HK-2 (cell line): ENCODE results near the gene ERICH3.
"Not testable (repeated sequence)": the region's sequence is repeated elsewhere in the genome, so short reads cannot be mapped to it uniquely, and the experiment has no call there.

ENCODE experiments used
- DNase-seq: peaks from one replicate; pipeline ENCODE4 v3.0.0-alpha.2; 2018; ENCODE audit not compliant: unreplicated experiment

ERICH3 gene

DNA sequence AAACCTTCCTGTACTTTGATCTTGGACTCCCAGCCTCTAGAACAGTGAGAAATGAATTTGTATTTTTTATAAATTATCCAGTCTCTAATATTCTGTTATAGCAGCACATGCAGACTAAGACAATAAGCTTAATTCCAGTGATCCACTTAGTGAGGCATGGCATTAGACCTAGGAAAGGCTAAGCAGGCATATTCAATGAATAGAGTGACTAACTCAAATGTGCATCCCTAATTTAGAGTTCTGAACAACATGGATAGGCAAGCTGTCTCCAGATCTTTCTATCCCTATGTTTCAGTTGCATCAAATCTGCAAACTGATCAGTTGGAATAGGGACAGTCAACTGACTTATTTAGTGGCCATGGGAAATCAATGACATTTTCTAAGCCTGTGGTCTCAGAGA, 4.3 kb upstream of the ERICH3 start:
- no peak for DNase-seq

DNA sequence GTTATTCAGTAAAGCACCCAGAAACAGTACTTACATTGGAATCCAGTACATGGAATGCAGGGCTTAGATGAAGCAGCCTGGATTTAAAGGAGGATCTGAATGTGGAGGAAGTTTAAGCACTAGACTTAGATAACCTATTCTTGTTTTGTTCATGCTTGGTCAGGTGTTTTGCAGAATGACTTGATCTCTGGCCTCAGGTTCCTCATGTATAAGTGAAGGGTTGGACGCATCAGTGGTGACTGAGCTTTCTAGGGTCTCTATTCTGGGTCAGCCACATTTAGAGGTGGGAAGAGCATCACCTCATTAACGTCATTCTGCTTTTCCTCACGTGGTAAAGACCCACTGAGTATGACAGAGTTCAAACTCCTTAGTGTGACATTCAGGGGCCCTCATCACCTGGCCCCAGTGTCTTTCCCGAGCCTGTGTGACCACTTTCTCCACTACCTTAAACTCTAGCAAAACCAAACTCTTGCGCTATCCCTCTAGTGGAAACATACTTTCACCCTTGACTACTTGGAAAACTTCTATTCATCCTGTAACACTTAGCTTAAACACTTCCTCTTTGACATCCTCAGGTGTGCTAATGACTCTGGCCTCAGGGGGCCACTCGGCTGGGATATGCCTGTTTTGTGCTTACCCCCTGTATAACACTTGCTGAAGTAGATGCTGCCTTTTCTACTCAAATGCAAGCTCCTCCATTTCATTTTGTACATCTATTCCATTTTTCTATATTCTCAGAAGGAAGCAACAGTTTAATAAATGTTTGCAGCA, 871 bp upstream of the ERICH3 start:
- DNase-seq: no peak

DNA sequence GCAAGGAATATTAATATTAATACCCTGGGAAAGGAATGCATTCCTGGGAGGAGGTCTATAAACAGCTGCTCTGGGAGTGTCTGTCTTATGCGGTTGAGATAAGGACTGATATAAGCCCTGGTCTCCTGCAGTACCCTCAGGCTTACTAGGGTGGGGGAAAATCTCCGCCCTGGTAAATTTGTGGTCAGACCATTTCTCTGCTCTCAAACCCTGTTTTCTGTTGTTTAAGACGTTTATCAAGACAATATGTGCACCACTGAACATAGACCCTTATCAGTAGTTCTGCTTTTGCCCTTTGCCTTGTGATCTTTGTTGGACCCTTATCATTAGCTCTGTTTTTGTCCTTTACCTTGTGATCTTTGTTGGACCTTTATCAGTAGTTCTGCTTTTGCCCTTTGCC, 2.7 kb downstream of the ERICH3 start:
- DNase-seq: not testable (repeated sequence)

DNA sequence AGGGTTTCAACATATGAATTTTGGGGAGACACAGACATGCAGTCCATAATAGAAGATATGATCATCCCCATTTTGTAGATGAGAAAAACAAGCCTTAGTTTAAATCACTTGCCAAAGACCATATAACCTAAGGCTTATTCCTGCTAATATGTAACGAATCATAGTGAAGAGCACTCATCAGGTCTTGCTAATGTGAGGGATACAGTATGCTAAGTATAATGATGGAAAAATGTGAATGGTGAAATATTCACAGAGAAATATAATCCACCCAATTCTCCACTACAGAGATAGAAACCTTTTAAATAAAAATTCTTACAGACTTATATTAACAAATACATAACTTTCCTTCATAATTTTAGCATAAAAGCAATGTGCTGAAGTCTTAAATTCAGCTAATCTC, 18.9 kb downstream of the ERICH3 start:
- no peak for DNase-seq

DNA sequence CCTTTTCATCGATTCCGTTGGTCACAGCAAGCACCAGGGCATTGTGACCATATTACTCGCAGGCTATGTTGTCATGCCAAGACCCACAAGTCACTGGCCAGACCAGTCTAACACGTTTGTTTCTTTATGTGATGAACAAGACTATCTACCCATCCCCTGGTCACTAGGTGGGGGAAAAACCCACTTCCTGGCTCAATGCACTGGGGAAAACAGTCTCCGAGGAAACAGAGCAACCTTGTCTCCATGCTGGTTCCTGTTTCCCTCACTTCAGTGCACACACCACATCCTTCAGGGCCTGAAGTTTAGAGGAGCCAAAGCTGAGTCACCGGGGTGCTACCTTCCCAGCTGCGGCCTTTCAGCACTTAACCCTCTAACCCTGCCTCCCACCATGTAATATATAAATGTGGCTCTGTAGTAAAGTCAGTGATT, 20.9 kb downstream of the ERICH3 start:
- DNase-seq: peak; percentile 81

DNA sequence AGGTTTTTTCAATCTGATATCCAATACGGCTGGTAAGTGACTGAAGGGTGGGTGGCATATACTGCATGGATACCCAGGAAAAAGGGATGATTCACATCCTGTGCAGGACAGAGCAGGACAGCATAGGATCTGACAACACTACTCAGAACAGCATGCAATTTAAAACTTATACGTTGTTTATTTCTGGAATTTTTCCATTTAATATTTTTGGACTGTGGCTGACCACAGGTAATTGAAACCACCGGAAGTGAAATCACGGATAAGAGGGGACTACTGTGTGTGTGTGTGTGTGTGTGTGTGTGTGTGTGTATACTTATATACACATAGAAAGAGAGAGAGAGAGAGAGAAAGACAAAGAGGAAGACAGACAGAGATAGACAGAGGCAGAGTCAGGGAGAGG, 23.0 kb downstream of the ERICH3 start:
- no peak for DNase-seq

DNA sequence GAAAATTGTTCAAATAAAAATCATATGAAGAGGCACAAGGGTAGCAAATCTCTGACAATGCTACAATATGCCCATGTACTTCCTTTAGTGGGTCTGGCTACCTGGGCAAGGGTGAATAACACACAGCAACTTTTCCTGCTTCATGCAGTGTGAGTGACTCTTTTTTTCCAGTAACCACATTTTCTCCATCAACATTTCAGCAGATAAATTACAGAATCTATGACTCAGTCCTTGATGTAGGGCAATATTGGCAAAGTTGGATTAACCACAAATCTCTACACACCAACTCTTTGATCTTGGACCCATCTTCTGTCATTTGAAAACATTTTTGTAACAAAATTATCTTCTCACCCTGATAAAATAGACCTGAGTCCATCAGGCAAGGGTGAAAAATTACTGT, 31.7 kb downstream of the ERICH3 start:
- DNase-seq: no peak

DNA sequence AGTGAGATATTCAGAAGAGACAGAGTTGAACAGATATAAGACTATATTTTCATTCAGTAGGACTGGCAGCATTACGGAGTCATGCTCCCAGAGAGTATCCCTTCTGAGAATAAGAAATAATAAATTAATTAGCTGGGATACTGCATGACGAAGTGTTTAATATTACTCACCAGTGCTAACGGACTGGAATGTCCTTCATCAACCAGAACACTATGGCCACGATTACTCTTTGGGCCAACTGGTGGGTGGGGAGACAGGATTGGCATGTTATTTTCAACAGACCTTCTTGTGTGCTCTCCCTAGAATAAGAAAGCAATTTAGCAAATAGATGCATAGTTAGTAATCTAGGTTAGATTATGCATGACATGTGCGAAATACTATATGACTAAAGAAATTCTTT, 32.4 kb downstream of the ERICH3 start:
- DNase-seq: no peak

DNA sequence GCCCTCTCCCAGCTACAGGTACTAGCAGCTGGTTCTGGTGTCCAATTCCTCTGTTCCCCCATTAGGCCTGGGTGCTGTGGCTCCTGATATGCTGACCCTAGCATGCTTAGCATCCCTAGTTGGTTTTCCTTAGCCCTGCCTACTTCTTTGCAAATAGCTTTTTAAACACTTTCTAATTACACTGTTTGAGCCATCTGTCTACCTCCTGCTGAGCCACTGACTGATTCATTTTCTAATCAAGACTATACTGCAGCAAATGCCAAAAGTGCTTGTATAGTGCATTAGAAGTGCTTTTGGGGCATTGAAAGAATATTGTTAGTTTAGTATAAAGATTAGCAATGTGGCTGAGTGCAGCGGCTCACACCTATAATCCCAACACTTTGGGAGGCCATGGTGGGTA, 36.3 kb downstream of the ERICH3 start:
- DNase-seq: no peak

DNA sequence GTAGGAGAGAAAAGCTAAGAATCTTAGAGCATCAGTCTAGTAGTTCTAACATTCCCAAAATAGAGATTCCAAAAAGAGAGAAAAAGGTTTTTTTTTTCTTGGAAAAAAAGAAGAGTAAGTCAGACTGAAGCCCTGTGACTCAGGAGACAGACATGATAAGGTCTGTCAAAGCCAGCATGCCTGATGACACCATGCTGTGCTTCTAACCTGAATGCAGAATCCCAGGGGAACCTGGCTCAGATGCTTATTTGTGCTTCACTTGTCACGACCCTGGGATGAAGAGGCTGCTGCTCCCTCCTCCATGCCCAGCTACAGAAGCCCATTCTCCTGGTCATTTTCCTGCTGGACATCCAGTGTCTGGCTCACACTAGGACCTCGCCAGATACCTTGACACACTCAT, 44.3 kb downstream of the ERICH3 start:
- DNase-seq: no peak

DNA sequence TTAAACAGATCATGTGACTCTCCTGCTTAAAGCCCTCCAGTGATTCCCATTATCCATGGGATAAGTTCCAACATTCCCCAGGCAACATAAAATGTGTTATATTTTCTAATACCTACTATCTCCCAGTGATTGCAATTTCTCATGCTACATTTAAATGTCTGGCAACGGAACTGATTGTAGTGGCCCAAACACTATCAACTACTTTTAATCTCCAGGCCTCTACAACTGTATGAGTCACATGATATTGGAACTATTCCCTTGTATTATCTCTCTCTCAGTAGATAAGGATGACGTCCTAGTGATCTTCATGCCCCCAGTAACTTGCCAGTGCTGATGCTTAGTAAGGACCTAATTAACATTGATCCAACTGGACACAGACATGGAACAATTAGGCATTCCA, 49.9 kb downstream of the ERICH3 start:
- no peak for DNase-seq

DNA sequence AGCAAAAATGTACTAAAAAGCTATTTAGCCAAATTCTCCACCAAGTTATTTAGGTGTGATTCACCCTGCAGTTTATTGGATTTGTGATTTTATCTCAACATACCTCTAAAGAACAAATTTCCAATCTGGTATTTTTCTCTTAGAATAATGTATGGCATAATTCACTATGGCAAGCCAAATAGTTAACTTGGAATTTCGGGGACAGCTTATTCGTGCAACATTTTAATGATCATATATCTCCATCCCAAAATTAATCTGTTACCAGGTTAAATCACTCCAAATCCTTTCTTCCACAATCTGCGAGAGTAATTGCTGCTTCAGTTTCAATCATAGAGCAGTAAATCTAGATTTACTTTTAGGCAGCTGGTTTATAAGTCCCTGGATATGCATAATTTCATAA, 53.4 kb downstream of the ERICH3 start:
- DNase-seq: no peak

DNA sequence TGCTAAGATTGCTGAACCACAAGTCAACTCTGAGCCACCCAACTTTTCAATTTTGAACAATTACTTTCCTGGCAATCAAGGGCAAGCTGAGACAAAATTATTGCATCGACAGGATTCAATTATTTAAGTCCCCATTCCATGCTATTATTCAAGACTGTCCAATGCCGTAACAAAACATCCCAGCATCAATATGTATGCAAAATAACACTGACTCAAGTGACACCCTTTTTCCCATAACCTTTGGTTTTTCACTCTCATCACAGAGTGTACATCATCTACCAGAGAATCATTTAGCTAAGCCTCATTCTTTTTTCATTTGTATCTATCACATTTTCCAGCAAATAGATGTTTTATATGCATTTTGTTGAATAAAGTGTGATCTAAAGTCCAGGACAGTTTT, 54.6 kb downstream of the ERICH3 start:
- no peak for DNase-seq

DNA sequence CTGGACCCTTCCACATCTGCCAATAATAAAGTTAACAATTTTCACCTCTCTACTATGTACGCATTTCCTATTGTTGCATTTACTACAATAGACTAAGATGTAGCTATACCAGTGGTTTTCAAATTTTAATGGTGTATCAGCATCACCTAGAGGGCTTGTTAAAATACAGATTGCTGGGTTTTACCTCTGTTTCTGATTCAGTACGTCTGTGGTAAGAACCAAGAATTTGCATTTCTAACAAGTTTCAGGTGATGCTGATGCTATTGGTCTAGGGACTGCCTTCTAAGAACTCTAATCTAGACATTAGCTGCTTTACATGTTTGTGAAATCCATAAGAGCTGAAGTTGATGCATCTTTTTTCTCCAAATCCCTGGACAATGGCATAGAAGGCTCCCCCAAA, 59.7 kb downstream of the ERICH3 start:
- no peak for DNase-seq

DNA sequence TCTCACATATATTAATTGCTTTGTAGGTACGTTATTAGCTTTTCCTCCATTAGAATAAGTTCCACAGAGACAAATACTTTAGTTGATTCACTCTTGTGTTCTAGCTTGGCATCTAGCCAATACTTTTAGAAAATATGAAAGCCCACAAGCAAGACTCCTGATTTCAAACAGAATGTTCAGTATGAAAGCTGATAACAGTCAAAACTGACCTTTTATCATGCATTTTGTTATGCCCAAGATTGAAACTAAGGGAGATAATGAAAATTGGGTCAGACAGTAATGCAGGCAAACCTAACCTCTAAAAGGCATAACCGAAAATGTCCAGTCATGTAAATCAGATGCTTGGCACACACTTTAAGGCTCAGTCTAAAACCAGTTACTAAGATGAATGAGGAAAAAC, 61.7 kb downstream of the ERICH3 start:
- DNase-seq: no peak

DNA sequence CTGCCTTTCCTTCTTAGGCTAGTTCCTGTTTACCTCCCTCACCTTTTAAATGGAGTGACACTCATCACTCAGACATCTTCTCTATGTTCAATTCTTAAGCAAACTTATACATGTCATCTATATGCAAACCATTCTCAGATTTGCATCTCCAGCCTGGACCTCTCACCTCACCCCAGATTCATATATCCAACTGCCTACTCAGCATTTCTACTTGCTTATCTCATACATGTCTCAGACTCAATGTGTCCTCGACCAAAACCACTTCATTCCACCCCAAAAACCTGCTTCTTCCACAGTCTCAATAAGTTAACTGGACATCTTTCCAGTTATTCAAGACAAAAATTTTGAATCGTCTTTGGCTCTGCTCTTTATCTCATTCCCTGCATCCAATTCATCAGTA, 62.6 kb downstream of the ERICH3 start:
- no peak for DNase-seq

DNA sequence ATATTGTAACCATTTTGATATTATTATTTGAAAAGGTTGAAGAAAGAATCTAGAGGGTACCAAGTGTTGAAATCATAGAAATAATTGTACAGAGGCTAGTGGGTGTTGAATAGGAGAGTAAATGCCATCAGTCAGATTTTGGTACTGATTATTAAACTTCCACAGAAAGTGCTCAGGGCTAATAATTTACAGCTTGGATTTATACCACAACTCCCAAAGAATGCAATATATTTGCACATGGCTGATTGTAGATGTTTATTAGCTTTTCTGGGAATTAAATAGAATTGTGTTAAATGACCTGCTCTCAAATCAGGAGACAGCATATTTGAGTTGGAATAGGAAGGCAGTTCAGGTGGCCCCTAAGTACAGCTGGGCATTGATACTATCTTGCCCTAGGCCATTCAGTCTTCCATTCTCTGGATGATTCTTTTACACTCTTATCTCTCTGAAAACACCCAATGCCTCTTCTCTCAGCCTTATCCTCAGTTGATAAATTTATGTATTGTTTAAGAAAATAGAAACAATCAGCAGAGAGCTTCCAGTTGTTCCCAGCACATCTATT, 63.7 kb downstream of the ERICH3 start:
- no peak for DNase-seq

DNA sequence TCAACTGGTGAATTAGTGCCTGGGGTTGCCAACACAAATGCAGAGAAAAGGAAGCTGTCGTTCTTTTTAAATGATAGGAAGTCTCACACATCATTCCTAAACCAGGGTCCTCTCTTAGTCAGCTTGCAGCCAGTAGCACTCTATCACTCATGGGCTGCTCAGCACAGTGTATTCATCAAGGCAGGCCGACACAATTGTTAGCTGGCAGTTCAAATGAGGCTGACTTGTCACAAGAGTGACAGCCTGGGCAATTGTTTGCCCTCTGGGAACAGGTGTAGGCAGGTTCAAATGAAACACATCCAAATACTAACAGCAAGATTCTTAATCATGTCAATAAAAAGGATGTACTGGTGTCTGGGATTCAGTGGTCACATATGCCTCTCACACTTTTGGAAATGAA, 76.9 kb downstream of the ERICH3 start:
- no peak for DNase-seq

DNA sequence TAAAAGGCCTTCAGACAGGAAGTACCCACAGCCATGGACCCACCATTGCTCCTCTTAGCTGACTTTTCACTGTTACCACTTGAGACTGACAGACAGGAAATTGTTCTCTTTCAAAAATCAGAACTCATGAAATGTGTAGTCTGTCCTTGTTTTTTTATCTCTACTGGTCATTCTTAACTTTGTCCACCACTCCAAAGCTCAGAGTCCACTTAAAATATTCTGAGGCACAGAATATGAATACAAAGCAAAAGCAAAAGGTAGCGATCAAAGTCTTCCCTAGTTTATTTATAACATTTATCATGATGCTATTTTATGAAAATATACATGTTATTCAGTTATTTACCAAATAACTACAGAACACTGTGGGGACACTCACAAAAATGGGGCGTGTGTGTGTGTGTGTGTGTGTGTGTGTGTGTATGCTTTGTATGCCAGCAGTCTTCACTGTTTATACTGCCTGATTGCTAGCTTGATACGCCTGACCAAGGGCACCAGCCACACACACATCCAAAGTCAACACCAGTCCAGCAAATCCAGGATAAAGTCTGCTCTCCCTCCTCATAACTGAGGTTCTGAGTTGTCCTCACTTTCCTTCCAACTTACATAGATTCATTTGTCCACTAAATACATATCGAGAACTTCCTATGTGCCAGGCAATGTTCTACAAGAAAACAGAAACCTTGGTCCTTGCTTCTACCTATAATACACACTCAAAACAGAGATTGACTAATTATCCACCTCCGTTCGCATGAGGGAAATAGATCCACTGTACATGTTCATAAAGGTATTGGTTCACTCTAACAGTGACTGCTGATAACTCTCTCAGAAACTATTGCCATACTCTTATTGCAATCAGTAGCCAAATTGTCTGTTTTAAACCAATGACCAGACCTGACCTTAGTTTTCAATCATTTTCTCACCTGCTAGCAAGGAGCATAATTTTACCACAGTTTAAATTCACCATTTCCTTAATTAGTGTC, 79.4 kb downstream of the ERICH3 start:
- DNase-seq: no peak

DNA sequence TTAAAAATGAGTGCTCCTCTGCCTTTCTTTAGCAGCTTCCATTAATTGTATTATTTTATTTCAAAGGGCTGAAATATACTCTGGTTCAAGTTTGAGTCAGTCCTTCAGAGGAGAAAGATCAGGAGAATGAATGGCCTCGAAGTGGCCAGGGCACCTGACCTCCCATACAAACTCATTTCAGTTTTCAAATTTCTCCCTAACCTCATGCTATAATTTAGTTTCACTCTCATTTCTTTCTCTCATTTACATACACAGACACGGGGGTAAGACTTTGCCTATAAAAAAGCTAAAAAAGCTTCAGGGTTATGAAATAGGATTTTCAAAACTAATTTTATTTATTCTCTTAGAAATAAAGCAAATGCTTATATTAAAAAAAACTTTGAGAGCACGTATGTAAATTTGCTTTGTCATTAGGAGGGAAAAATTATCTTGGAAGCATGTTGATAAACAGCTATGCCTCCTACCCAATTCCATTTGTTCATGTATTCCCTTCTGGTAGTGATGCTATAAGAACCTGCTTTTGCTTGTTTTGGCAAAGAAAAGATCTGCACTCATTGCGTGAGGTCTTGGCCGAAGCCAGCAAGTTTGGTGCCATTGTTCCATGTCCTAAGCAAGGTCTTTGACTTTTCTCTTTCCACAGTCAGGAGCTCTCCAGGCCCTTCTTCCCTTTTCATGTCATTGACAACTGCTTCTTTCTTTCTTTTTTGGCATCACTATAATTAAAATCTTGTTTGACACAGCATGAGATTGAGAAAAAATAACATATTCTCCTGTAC, 80.8 kb downstream of the ERICH3 start:
- DNase-seq: no peak

DNA sequence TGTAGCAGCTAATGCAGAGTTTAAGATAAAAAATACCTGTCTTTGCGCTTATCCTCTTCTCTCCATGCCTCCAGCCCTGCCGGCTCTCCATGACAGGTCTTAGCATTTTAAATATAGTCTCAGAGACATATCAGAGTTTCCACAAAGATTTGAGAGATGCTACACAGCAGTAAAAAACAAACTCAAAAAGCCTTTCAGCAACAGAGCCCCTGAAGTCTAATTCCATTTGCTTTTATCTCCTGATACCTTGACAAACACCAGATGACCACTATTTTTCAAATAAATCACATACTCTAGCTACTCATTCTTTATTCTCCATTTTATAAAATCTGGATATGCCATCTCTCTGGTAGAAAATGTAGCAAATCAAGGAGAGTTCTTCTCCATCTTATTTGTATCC, 81.6 kb downstream of the ERICH3 start:
- DNase-seq: no peak

DNA sequence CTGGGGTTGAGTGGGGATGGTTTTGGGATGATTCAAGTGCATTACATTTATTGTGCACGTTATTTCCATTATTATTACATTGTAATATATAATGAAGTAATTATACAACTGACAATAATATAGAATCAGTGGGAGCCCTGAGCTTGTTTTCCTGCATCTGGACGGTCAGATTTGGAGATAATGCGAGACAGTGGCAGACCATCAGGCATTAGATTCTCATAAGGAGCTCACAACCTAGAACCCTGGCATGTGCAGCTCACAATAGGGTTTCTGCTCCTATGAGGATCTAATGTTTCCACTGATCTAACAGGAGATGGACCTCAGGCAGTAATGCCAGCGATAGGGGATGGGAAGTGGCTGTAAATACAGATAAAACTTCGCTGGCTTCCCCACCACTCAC, 83.3 kb downstream of the ERICH3 start:
- no peak for DNase-seq
